RCC 7860 (cell line): ENCODE measurements around the gene MAP3K10.
A peak's percentile ranks its signal among the peaks of the same experiment; 100 is the strongest.
"Not testable (repeated sequence)": the region's sequence is repeated elsewhere in the genome, so short reads cannot be mapped to it uniquely, and the experiment has no call there.

Experiments
- DNase-seq: peaks from one replicate; pipeline ENCODE4 v3.0.0-alpha.2; 2015; ENCODE audit warnings: low spot score
- FAIRE-seq: peaks from 2 replicates; lab custom pipeline; 2012; peaks lifted over from hg19 to GRCh38; lab: Jason Lieb, UNC

The MAP3K10 gene

GRCh38 chr19:40216013-40216776 lies 25.0 kb downstream of the MAP3K10 start:
- FAIRE-seq (no peak), DNase-seq (no peak)

DNA sequence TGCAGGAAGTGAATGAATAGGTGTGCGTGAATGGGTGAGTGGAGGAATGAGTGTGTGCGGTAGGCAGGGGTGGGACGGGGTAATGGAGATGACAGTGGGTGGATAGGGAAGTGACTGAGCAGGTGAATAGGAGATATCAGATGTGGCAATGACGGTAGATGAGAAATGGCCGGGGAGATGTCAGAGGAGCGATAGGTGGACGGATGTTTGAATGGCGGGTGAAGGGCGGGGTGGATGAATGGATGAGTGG lies 25.5 kb downstream of the MAP3K10 start:
- no peak for FAIRE-seq
- no peak for DNase-seq

- no peak for FAIRE-seq
- DNase-seq = no peak
Observed at GRCh38 chr19:40217027-40217810, 26.0 kb downstream of the MAP3K10 start.

GRCh38 chr19:40217934-40218890 lies 27.0 kb downstream of the MAP3K10 start, which contains the start of gene TTC9B:
Gene TTC9B, minus strand, starts transcription at chr19:40218384. Its CDS starts 3 bp downstream, at chr19:40218381.
- FAIRE-seq = no peak

GRCh38 chr19:40219029-40219428 lies 27.8 kb downstream of the MAP3K10 start:
- not testable (repeated sequence) for DNase-seq, FAIRE-seq

More at GRCh38 chr19:40217934-40218890, 27.0 kb downstream of the MAP3K10 start, which contains the start of gene TTC9B:
- no peak for DNase-seq

GRCh38 chr19:40219721-40220276 lies 28.6 kb downstream of the MAP3K10 start:
- peak; percentile 72 for DNase-seq

DNA sequence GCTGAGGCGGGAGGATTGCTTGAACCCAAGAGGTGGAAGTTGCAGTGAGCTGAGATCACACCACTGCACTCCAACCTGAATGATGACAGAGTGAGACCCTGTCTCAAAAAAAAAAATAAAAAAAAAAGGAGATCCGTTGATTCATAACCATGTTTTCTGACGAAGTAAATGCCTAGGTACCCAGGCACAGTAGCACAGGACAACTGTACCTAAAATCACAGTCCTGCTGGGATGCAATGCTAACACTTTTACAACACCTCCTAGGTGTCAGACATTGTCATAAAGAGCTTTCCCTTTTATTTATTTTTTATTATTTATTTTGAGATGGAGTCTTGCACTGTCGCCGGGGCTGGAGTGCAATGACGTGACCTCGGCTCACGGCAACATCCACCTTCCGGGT lies 29.4 kb downstream of the MAP3K10 start:
- no peak for DNase-seq
- FAIRE-seq = no peak

More at GRCh38 chr19:40219721-40220276, 28.6 kb downstream of the MAP3K10 start:
- FAIRE-seq = peak; percentile 65

- peak; percentile 32 for FAIRE-seq
- DNase-seq = peak; percentile 65
Observed at GRCh38 chr19:40221858-40222619, 30.8 kb downstream of the MAP3K10 start.

DNA sequence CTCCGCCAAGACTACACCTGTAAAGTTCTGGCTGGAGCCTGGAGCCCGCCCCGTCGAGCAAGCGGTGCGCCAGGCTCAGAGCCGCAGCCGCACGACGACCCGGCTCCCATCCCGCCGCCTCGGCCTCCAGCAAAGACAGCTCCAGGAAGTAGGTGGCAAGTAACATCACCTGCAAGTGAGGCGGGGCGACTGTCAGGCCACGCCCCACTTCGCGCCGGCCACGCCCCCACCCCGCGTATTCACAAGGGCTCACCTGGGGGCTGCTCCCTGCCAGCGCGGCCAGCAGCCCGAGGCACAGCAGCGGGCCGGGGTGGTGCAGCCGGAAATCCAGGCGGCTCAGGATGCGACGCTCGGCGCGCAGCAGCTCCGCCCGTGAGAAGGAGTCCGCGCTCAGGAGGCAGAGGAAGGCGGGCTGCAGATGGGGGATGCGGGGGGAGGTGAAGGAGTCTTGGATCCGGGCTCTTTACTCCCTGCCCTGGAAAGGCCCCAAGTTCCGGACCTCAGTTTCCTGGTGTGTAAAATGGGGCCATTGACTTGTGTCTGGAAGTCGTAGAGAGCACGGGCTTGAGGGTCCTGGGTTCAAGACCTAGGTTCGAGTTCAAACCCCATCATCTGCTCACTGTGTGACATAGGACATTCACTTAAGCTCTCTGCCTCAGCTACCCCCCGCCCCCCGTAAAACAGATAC lies 32.1 kb downstream of the MAP3K10 start:
- no peak for FAIRE-seq
- no peak for DNase-seq

DNA sequence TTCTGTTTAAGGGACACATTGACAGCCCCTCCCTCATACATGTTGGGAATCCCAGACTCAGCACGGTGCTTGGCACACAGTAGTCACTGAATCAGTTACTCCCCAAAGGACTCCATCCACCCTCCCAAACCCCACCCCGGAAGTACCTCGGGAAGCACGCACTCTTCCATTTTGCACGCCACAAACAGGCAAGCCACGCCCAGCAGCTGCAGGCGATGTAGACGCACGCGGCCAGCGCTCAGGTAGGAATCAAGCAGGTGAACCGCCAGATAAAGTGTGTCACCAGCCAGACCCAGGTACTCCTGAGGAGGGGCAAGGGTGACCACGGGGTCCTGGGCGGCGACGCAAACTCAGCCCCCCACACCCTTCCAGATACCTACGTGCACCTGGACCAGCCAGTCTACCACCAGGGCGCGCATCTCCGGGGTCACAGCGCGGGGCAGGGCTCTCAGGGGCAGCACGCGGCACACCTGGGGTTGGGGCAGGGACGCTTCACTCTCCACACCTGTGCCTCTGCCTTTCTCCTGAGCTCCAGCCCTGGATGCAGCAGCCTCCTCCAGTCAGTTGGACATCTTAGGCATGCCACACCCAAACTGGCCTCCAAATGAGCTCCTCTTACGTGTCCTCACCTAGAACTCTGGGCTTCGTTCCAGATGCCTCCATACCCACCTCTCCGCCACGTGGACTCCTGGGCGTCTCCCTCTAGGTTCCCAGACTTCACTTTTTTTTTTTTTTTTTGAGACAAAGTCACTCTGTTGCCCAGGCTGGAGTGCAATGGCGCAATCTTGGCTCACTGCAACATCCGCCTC lies 33.3 kb downstream of the MAP3K10 start:
- FAIRE-seq = no peak
- no peak for DNase-seq

DNA sequence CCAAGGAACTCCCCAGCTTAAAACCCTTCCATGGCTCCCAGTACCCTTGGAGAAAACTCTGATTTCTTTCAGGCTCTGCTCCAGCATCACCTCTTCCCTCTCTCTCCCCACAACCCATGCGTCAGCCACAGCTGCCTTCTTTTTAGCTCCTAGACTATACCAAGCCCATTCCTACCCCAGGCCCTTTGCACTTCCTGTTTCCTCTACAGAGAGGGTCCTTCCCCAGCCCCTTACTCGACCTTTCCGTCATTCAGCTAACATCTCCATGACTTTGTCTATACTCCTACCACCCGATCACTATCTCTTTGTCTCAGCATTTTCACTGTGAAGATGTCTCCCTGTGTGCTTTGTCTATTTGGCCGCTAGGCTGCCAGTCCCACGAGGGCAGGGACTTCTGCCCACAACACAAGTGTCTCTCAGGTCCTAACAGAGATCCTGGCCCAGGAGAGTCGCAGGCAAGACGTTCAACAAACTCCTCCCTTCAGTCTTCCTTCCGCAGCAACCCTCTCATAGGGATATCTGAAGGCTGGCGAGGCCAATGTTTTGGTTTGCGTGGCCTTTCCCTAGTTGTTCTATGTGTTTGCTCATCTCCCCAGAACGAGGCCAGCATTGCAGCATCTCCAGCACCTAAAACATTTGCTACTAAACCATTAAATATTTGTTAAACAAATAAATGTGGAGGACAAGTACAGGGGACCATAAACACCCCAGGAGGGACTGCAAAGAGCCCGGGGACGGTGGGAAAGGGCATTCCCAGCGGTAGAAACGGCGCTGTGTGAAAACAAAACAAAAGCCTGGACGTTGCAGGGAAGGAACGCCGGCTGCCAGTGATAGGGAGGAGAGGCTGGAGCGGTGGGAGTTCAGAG lies 34.4 kb downstream of the MAP3K10 start:
- FAIRE-seq = no peak
- no peak for DNase-seq

- FAIRE-seq (no peak), DNase-seq (no peak)
Observed at GRCh38 chr19:40228346-40228745, 37.1 kb downstream of the MAP3K10 start.

- no peak for FAIRE-seq
Observed at GRCh38 chr19:40228863-40229262, 37.6 kb downstream of the MAP3K10 start.

GRCh38 chr19:40229484-40229883 lies 38.3 kb downstream of the MAP3K10 start:
- peak; percentile 77 for FAIRE-seq
- peak; percentile 78 for DNase-seq

More at GRCh38 chr19:40228863-40229262, 37.6 kb downstream of the MAP3K10 start:
- no peak for DNase-seq

DNA sequence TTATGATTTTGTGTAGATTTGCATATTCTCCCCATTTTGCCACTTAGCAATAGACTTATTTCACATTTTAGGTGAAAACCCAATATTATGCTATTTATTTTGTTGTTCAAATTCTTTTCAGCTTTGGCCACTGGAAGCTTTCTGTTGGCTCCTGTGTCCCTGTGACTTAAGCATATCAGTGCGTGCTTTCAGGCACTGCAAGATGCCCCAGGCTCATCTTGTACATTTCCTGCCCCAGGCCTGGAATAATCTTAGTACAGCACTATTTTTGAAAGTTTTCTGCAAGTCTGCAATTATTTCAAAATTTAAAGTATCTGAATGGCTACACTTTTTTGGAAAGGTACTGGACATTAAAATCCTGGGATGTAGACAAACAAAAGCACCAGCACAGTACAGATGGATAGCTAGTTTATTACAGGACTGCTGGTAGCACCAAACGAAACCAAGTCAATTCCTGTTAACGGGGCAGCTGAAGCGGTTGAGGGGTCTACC lies 38.7 kb downstream of the MAP3K10 start:
- DNase-seq (no peak), FAIRE-seq (no peak)

DNA sequence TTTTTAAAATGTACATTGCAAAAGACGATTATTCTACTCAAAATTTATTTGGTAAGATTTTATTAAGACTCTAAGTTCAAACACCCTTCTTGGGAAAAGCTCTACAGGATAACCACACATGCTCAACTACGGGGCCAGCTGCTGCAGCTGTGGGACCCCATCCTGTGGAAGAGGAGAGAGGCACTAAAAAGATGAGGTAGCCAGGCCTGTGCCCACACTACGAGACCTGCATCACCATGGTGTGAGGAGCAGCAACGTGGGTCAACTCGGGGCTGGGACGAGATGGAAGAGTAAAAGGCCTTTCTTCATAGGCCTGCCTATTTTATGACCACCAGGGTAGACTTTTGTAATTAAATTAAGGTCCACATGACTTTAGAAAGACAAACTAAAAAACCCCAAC lies 39.8 kb downstream of the MAP3K10 start:
- no peak for FAIRE-seq
- no peak for DNase-seq
